PC-9 (cell line): ENCODE data around the gene CREG1.

Experiments used
- CTCF ChIP-seq: fragments of 200-600 bp; sonication (generic); conservative IDR thresholded peaks from 2 replicates; pipeline ENCODE4 v1.6.1; 2017; ENCODE audit warnings: mixed run types, antibody characterized with exemption, mild to moderate bottlenecking, moderate library complexity
- EZH2 ChIP-seq: fragments of 200-600 bp; sonication (generic); IDR thresholded peaks from 2 replicates; pipeline ENCODE4 v1.8.0; 2017; ENCODE audit warnings: antibody characterized with exemption, low read depth

GRCh38 chr1:167522246-167522645 lies 31.3 kb downstream of the CREG1 start:
- TF ChIP-seq CTCF (no peak), EZH2 (no peak)
